GM23338 (cell line): ENCODE data around the gene IL11. TPM values are rescaled to one million over a fixed set of nuclear protein-coding genes. Genes with fewer than 3 reads are reported as not detected.

Experiments
- ATAC-seq: fragments of 200-7000 bp; cut with Tn5 transposase; 3 replicates; pipeline ENCODE4 v1.9.1; 2020
- DNase-seq: peaks from one replicate; pipeline ENCODE4 v3.0.0-alpha.2; 2015; ENCODE audit warnings: low spot score
- H2AFZ ChIP-seq: fragments of 200-600 bp; sonication (generic); 2 replicates; pipeline ENCODE4 v1.8.0; 2016; ENCODE audit warnings: antibody characterized with exemption, mild to moderate bottlenecking, moderate library complexity
- H3F3A ChIP-seq: fragments of 200-600 bp; sonication (generic); replicated peaks from 2 replicates; pipeline ENCODE4 v1.8.0; 2017; ENCODE audit warnings: antibody characterized with exemption, mixed run types, low read depth
- H3K27ac ChIP-seq: fragments of 200-600 bp; sonication (generic); 2 replicates; pipeline ENCODE4 v1.6.1; 2016; ENCODE audit warnings: low read depth
- H3K27me3 ChIP-seq: fragments of 200-600 bp; sonication (generic); 2 replicates; pipeline ENCODE4 v1.8.0; 2016; ENCODE audit warnings: mild to moderate bottlenecking, mixed run types, moderate library complexity; ENCODE audit not compliant: insufficient read depth
- H3K36me3 ChIP-seq: fragments of 200-600 bp; sonication (generic); 2 replicates; pipeline ENCODE4 v1.8.0; 2016; ENCODE audit warnings: mild to moderate bottlenecking; ENCODE audit not compliant: insufficient read depth
- H3K4me1 ChIP-seq: fragments of 200-600 bp; sonication (generic); 2 replicates; pipeline ENCODE4 v1.8.0; 2016; ENCODE audit warnings: mild to moderate bottlenecking, moderate library complexity; ENCODE audit not compliant: insufficient read depth
- H3K4me2 ChIP-seq: fragments of 200-600 bp; sonication (generic); 2 replicates; pipeline ENCODE4 v1.7.1; 2017; ENCODE audit warnings: mixed run types
- H3K4me3 ChIP-seq: fragments of 200-600 bp; sonication (generic); 2 replicates; pipeline ENCODE4 v1.6.1; 2016; ENCODE audit warnings: mixed run types
- H3K79me2 ChIP-seq: fragments of 200-600 bp; sonication (generic); replicated peaks from 2 replicates; pipeline ENCODE4 v1.8.0; 2017; ENCODE audit warnings: mild to moderate bottlenecking; ENCODE audit not compliant: insufficient read depth
- H3K9me2 ChIP-seq: fragments of 200-600 bp; sonication (generic); 2 replicates; pipeline ENCODE4 v1.8.0; 2017; ENCODE audit not compliant: insufficient read depth
- H4K20me1 ChIP-seq: fragments of 200-600 bp; sonication (generic); replicated peaks from 2 replicates; pipeline ENCODE4 v1.8.0; 2017; ENCODE audit warnings: mild to moderate bottlenecking; ENCODE audit not compliant: insufficient read depth
- H3K27ac Mint-ChIP-seq: 2 replicates; pipeline ENCODE4 v1.8.0; 2020; ENCODE audit warnings: inconsistent platforms, mild to moderate bottlenecking, moderate library complexity, mixed read lengths
- H3K27me3 Mint-ChIP-seq: 3 replicates; pipeline ENCODE4 v1.8.0; 2022; ENCODE audit warnings: low read depth, mild to moderate bottlenecking, moderate library complexity, mixed read lengths, inconsistent platforms; ENCODE audit not compliant: insufficient read depth, poor library complexity
- H3K36me3 Mint-ChIP-seq: 3 replicates; pipeline ENCODE4 v1.8.0; 2021; ENCODE audit warnings: low read depth, mild to moderate bottlenecking, inconsistent platforms, moderate library complexity, mixed read lengths
- H3K4me1 Mint-ChIP-seq: 3 replicates; pipeline ENCODE4 v1.8.0; 2020; ENCODE audit warnings: mild to moderate bottlenecking, inconsistent platforms, mixed read lengths
- H3K4me3 Mint-ChIP-seq: 3 replicates; pipeline ENCODE4 v1.8.0; 2021; ENCODE audit warnings: moderate library complexity, mild to moderate bottlenecking, inconsistent platforms, mixed read lengths
- H3K9me3 Mint-ChIP-seq: 3 replicates; pipeline ENCODE4 v1.8.0; 2020; ENCODE audit warnings: moderate library complexity, mild to moderate bottlenecking, inconsistent platforms, mixed read lengths
- CREB1 ChIP-seq: fragments of 250-450 bp; sonication (Bioruptor Pico); IDR thresholded peaks from 2 replicates; pipeline ENCODE4 v1.5.0; 2020; ENCODE audit warnings: low read depth, mild to moderate bottlenecking, moderate library complexity
- EZH2 ChIP-seq: fragments of 200-600 bp; sonication (generic); IDR thresholded peaks from one replicate; pipeline ENCODE4 v1.8.0; 2017; ENCODE audit warnings: antibody characterized with exemption, mild to moderate bottlenecking, low read depth; ENCODE audit not compliant: unreplicated experiment
- EZH2phosphoT487 ChIP-seq: fragments of 200-600 bp; sonication (generic); IDR thresholded peaks from one replicate; pipeline ENCODE4 v1.8.1; 2018; ENCODE audit warnings: antibody characterized with exemption; ENCODE audit not compliant: unreplicated experiment
- JUNB ChIP-seq: IDR thresholded peaks from one replicate; pipeline ENCODE4 v1.6.1; 2016; ENCODE audit warnings: antibody characterized with exemption; ENCODE audit not compliant: unreplicated experiment
- NANOG ChIP-seq: IDR thresholded peaks from 2 replicates; pipeline ENCODE4 v1.6.1; 2016; ENCODE audit warnings: antibody characterized with exemption, borderline replicate concordance
- POLR2AphosphoS5 ChIP-seq: IDR thresholded peaks from 2 replicates; pipeline ENCODE4 v1.6.1; 2016; ENCODE audit warnings: antibody characterized with exemption, low read depth
- STAT1 ChIP-seq: IDR thresholded peaks from one replicate; pipeline ENCODE4 v1.6.1; 2016; ENCODE audit warnings: antibody characterized with exemption; ENCODE audit not compliant: unreplicated experiment
- ZNF114 ChIP-seq: fragments of 250-450 bp; sonication (Bioruptor Pico); IDR thresholded peaks from 2 replicates; pipeline ENCODE4 v1.5.0; 2020; ENCODE audit warnings: mild to moderate bottlenecking, moderate library complexity
- ZNF331 ChIP-seq: fragments of 250-450 bp; sonication (Bioruptor Pico); IDR thresholded peaks from 2 replicates; pipeline ENCODE4 v1.5.0; 2020; ENCODE audit warnings: low read depth, mild to moderate bottlenecking, moderate library complexity
- polyA plus RNA-seq: library from polyadenylated mRNA; unstranded; fragments of >200 nt; fragmentation: Nextera tagmentation; extraction: Ambion mirVana; gene quantifications from 2 replicates; pipeline ENCODE4 v1.2.1, GENCODE V29; 2016
- total RNA-seq: library from RNA; depleted of rRNA; stranded (reverse); fragments of >200 nt; shearing (Covaris generic); gene quantifications from 2 replicates; pipeline ENCODE4 v1.2.3, GENCODE V29; 2014
- TF ChIP-seq, protein P1 (sequence below), 2 experiments: fragments of 200-600 bp in 1 of 2; sonication (generic) in 1 of 2; conservative IDR thresholded peaks; 2 replicates each; pipeline versions ENCODE4 v1.5.1 to v1.6.1; 2016 to 2017; ENCODE audit warnings: antibody characterized with exemption in 2 of 2, low read depth in 2 of 2, mild to moderate bottlenecking in 2 of 2, moderate library complexity in 1 of 2
- TF ChIP-seq, protein P2 (sequence below): fragments of 250-450 bp; sonication (Bioruptor Pico); IDR thresholded peaks from 2 replicates; pipeline ENCODE4 v1.5.0; 2020; ENCODE audit warnings: mild to moderate bottlenecking, moderate library complexity
- TF ChIP-seq, protein P3 (sequence below): IDR thresholded peaks from 2 replicates; pipeline ENCODE4 v1.6.1; 2016; ENCODE audit warnings: antibody characterized with exemption

The IL11 gene
- total and polyA plus RNA-seq, 2 experiments from 2014 or later: 0.58 to 2.2 TPM

DNA sequence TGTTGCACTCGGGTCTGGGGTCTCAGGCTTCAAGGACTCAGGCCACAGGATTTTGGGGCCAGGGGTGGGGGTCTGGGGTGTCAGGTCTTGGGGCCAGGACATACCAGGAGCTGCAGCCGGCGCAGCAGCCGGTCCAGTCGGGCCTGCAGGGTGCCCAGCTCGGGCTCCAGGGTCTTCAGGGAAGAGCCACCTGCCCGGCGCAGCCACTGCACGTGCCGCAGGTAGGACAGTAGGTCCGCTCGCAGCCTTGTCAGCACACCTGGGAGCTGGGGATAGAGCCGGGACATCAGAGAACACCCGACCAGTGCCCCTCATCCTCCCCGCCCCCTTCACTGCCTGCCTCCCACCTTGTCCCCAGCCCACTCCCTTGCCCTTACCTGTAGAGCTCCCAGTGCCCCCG is 2.2 kb downstream of the IL11 start:
- Histone ChIP-seq H3K4me3 (no peak overlapping the region), H3F3A (peaks cover 4% of the 10 kb centered on the region; the same call in 1 of the 2 replicates), H3K27ac (no peak overlapping the region), H3K36me3 (no peaks in the 10 kb centered on the region), H3K4me2 (no peak overlapping the region; the same call in 1 of the 2 replicates), H3K4me1 (peaks cover 13% of the 10 kb centered on the region; the same call in 1 of the 2 replicates), H2AFZ (no peak overlapping the region), H3K9me2 (no peaks in the 10 kb centered on the region), H3K79me2 (no peaks in the 10 kb centered on the region), H4K20me1 (no peaks in the 10 kb centered on the region), H3K27me3 (peaks cover 61% of the 10 kb centered on the region)
- Mint-ChIP-seq H3K9me3 (no peaks in the 10 kb centered on the region; the same call in 1 of the 3 replicates), H3K27ac (no peak overlapping the region), H3K27me3 (peaks cover 57% of the 10 kb centered on the region), H3K36me3 (no peaks in the 10 kb centered on the region; the same call in 2 of the 3 replicates), H3K4me3 (no peak overlapping the region), H3K4me1 (peaks cover 24% of the 10 kb centered on the region)
- TF ChIP-seq NANOG (no peak), POLR2AphosphoS5 (no peak), CREB1 (no peak), ZNF331 (no peak)
- TF ChIP-seq, protein P1, sequence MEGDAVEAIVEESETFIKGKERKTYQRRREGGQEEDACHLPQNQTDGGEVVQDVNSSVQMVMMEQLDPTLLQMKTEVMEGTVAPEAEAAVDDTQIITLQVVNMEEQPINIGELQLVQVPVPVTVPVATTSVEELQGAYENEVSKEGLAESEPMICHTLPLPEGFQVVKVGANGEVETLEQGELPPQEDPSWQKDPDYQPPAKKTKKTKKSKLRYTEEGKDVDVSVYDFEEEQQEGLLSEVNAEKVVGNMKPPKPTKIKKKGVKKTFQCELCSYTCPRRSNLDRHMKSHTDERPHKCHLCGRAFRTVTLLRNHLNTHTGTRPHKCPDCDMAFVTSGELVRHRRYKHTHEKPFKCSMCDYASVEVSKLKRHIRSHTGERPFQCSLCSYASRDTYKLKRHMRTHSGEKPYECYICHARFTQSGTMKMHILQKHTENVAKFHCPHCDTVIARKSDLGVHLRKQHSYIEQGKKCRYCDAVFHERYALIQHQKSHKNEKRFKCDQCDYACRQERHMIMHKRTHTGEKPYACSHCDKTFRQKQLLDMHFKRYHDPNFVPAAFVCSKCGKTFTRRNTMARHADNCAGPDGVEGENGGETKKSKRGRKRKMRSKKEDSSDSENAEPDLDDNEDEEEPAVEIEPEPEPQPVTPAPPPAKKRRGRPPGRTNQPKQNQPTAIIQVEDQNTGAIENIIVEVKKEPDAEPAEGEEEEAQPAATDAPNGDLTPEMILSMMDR (conservative IDR thresholded peaks at IDR 0.05; ENCODE audit: low read depth in 2 of 2): no peak
- no peak for ATAC-seq
- DNase-seq: no peak

DNA sequence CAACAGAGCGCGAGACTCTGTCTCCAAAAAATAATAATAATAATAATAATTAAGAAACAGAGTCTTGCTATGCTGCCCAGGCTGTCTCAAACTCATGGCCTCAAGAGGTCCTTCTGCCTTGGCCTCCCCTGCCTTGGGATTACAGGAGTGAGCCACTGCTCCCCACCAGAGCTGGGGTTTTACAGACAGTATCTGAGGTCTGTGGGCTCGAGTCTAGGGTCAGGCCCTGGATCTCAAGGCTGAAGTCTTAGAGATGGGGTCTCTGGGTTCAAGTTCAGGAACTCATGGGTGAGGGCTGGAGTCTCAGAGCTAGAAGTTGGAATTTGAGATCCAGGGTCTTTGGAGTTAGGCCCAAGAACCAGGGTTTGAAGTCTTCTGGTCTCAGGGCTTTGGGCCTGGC is 3.5 kb downstream of the IL11 start:
- Histone ChIP-seq H4K20me1 (no peaks in the 10 kb centered on the region), H3K9me2 (no peaks in the 10 kb centered on the region), H2AFZ (no peak overlapping the region), H3K36me3 (no peaks in the 10 kb centered on the region), H3K79me2 (no peaks in the 10 kb centered on the region), H3K27ac (no peak overlapping the region), H3K27me3 (peaks cover 48% of the 10 kb centered on the region), H3K4me2 (no peak overlapping the region), H3K4me1 (peaks cover 2% of the 10 kb centered on the region; the same call in 1 of the 2 replicates), H3F3A (peaks cover 4% of the 10 kb centered on the region; the same call in 1 of the 2 replicates), H3K4me3 (no peak overlapping the region)
- Mint-ChIP-seq H3K9me3 (no peaks in the 10 kb centered on the region; the same call in 1 of the 3 replicates), H3K4me1 (peaks cover 21% of the 10 kb centered on the region), H3K27ac (no peak overlapping the region), H3K36me3 (no peaks in the 10 kb centered on the region; the same call in 2 of the 3 replicates), H3K4me3 (no peak overlapping the region), H3K27me3 (peaks cover 47% of the 10 kb centered on the region)
- DNase-seq (no peak), ATAC-seq (no peak)
- TF ChIP-seq, protein P2, sequence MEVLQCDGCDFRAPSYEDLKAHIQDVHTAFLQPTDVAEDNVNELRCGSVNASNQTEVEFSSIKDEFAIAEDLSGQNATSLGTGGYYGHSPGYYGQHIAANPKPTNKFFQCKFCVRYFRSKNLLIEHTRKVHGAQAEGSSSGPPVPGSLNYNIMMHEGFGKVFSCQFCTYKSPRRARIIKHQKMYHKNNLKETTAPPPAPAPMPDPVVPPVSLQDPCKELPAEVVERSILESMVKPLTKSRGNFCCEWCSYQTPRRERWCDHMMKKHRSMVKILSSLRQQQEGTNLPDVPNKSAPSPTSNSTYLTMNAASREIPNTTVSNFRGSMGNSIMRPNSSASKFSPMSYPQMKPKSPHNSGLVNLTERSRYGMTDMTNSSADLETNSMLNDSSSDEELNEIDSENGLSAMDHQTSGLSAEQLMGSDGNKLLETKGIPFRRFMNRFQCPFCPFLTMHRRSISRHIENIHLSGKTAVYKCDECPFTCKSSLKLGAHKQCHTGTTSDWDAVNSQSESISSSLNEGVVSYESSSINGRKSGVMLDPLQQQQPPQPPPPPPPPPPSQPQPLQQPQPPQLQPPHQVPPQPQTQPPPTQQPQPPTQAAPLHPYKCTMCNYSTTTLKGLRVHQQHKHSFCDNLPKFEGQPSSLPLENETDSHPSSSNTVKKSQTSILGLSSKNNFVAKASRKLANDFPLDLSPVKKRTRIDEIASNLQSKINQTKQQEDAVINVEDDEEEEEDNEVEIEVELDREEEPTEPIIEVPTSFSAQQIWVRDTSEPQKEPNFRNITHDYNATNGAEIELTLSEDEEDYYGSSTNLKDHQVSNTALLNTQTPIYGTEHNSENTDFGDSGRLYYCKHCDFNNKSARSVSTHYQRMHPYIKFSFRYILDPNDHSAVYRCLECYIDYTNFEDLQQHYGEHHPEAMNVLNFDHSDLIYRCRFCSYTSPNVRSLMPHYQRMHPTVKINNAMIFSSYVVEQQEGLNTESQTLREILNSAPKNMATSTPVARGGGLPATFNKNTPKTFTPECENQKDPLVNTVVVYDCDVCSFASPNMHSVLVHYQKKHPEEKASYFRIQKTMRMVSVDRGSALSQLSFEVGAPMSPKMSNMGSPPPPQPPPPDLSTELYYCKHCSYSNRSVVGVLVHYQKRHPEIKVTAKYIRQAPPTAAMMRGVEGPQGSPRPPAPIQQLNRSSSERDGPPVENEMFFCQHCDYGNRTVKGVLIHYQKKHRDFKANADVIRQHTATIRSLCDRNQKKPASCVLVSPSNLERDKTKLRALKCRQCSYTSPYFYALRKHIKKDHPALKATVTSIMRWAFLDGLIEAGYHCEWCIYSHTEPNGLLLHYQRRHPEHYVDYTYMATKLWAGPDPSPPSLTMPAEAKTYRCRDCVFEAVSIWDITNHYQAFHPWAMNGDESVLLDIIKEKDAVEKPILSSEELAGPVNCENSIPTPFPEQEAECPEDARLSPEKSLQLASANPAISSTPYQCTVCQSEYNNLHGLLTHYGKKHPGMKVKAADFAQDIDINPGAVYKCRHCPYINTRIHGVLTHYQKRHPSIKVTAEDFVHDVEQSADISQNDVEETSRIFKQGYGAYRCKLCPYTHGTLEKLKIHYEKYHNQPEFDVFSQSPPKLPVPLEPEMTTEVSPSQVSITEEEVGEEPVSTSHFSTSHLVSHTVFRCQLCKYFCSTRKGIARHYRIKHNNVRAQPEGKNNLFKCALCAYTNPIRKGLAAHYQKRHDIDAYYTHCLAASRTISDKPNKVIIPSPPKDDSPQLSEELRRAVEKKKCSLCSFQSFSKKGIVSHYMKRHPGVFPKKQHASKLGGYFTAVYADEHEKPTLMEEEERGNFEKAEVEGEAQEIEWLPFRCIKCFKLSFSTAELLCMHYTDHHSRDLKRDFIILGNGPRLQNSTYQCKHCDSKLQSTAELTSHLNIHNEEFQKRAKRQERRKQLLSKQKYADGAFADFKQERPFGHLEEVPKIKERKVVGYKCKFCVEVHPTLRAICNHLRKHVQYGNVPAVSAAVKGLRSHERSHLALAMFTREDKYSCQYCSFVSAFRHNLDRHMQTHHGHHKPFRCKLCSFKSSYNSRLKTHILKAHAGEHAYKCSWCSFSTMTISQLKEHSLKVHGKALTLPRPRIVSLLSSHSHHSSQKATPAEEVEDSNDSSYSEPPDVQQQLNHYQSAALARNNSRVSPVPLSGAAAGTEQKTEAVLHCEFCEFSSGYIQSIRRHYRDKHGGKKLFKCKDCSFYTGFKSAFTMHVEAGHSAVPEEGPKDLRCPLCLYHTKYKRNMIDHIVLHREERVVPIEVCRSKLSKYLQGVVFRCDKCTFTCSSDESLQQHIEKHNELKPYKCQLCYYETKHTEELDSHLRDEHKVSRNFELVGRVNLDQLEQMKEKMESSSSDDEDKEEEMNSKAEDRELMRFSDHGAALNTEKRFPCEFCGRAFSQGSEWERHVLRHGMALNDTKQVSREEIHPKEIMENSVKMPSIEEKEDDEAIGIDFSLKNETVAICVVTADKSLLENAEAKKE (CRISPR knock-in tag): no peak
- TF ChIP-seq JUNB (no peak), ZNF114 (no peak), NANOG (no peak), EZH2 (no peak), EZH2phosphoT487 (no peak), POLR2AphosphoS5 (no peak), CREB1 (no peak), STAT1 (no peak)
- TF ChIP-seq, protein P3, sequence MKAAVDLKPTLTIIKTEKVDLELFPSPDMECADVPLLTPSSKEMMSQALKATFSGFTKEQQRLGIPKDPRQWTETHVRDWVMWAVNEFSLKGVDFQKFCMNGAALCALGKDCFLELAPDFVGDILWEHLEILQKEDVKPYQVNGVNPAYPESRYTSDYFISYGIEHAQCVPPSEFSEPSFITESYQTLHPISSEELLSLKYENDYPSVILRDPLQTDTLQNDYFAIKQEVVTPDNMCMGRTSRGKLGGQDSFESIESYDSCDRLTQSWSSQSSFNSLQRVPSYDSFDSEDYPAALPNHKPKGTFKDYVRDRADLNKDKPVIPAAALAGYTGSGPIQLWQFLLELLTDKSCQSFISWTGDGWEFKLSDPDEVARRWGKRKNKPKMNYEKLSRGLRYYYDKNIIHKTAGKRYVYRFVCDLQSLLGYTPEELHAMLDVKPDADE: no peak
